ENCODE measurements around the gene CAPZB. TPM values are rescaled to one million over a fixed set of nuclear protein-coding genes. Genes with fewer than 3 reads are reported as not detected.

Gene CAPZB
- total RNA-seq, 1 donor: 183 TPM

- no peak for TF ChIP-seq CTCF (IDR thresholded peaks at IDR 0.05; ENCODE audit: insufficient read depth, low read depth, low read length)
- no peak for DNase-seq (ENCODE audit: low read depth)
- peak overlapping the region; percentile 95 for H3K4me3 ChIP-seq (ENCODE audit: low read depth, low read length)
Observed at GRCh38 chr1:19484798-19485361, 459 bp downstream of the CAPZB start.

- DNase-seq (ENCODE audit: low read depth): no peak
- no peak for TF ChIP-seq CTCF (IDR thresholded peaks at IDR 0.05; ENCODE audit: insufficient read depth, low read depth, low read length)
- H3K4me3 ChIP-seq (ENCODE audit: low read depth, low read length): peak overlapping the region; percentile 95
Observed at GRCh38 chr1:19484338-19484797, 971 bp downstream of the CAPZB start.

- no peak for DNase-seq (ENCODE audit: low read depth)
Observed at GRCh38 chr1:19483691-19484090, 1.6 kb downstream of the CAPZB start.

GRCh38 chr1:19483261-19483660, 2.1 kb downstream of the CAPZB start:
- TF ChIP-seq CTCF (IDR thresholded peaks at IDR 0.05; ENCODE audit: insufficient read depth, low read depth, low read length): no peak
- no peak for DNase-seq (ENCODE audit: low read depth)
- H3K4me3 ChIP-seq (ENCODE audit: low read depth, low read length): peak overlapping the region; percentile 95

More at GRCh38 chr1:19483691-19484090, 1.6 kb downstream of the CAPZB start:
- no peak for TF ChIP-seq CTCF (IDR thresholded peaks at IDR 0.05; ENCODE audit: insufficient read depth, low read depth, low read length)
- peak overlapping the region; percentile 95 for H3K4me3 ChIP-seq (ENCODE audit: low read depth, low read length)

GRCh38 chr1:19481826-19482398, 3.4 kb downstream of the CAPZB start:
- no peak for DNase-seq (ENCODE audit: low read depth)
- peak overlapping the region; percentile 33 for H3K4me3 ChIP-seq (ENCODE audit: low read depth, low read length)
- TF ChIP-seq CTCF (IDR thresholded peaks at IDR 0.05; ENCODE audit: insufficient read depth, low read depth, low read length): no peak

GRCh38 chr1:19480282-19480681, 5.1 kb downstream of the CAPZB start:
- H3K4me3 ChIP-seq (ENCODE audit: low read depth, low read length): no peak overlapping the region
- DNase-seq (ENCODE audit: low read depth): no peak
- TF ChIP-seq CTCF (IDR thresholded peaks at IDR 0.05; ENCODE audit: insufficient read depth, low read depth, low read length): no peak
